Activated T-helper 17 cell treated with anti-CD3 and anti-CD28 coated beads, Interleukin-2, amount 50 U/mL, for 72 hours (primary cell): ENCODE data around the gene ZBTB46. TPM values are rescaled to one million over a fixed set of nuclear protein-coding genes. Genes with fewer than 3 reads are reported as not detected.
"Not testable (repeated sequence)": the region's sequence is repeated elsewhere in the genome, so short reads cannot be mapped to it uniquely, and the experiment has no call there.

Experiments used
- ATAC-seq: fragments of 150-1000 bp; cut with Tn5 transposase; replicated peaks from 2 replicates; pipeline ENCODE4 v1.10.0; 2021; ENCODE audit warnings: mild to moderate bottlenecking, moderate library complexity
- H3K27ac Mint-ChIP-seq: one replicate; pipeline ENCODE4 v1.8.0; 2022; ENCODE audit warnings: mixed read lengths
- H3K27me3 Mint-ChIP-seq: one replicate; pipeline ENCODE4 v1.8.0; 2022; ENCODE audit warnings: mixed read lengths
- H3K36me3 Mint-ChIP-seq: one replicate; pipeline ENCODE4 v1.8.0; 2022; ENCODE audit warnings: low read depth, mild to moderate bottlenecking, mixed read lengths
- H3K4me1 Mint-ChIP-seq: one replicate; pipeline ENCODE4 v1.8.0; 2022; ENCODE audit warnings: mixed read lengths
- H3K4me3 Mint-ChIP-seq: one replicate; pipeline ENCODE4 v1.8.0; 2022; ENCODE audit warnings: mild to moderate bottlenecking, mixed read lengths
- H3K9me3 Mint-ChIP-seq: one replicate; pipeline ENCODE4 v1.8.0; 2022; ENCODE audit warnings: mixed read lengths
- total RNA-seq, 2 donors: library from RNA; stranded (reverse); gene quantifications; one replicate each; pipeline ENCODE4 v1.2.3, GENCODE V29; 2022

Gene ZBTB46
- total RNA-seq, 2 donors from 2014 or later: 0.54 to 6.2 TPM

- H3K27ac Mint-ChIP-seq: no peak overlapping the region
- peaks cover 13% of the 10 kb centered on the region for H3K36me3 Mint-ChIP-seq
- no peaks in the 10 kb centered on the region for H3K9me3 Mint-ChIP-seq
- H3K4me1 Mint-ChIP-seq: peaks cover 13% of the 10 kb centered on the region
- H3K4me3 Mint-ChIP-seq: peak overlapping the region; percentile 66
- no peak for ATAC-seq
- H3K27me3 Mint-ChIP-seq: no peaks in the 10 kb centered on the region
Measured at GRCh38 chr20:63734946-63735858, 95.9 kb downstream of the ZBTB46 start.

GRCh38 chr20:63734111-63734945, 96.7 kb downstream of the ZBTB46 start:
- H3K27ac Mint-ChIP-seq: no peak overlapping the region
- no peak overlapping the region for H3K4me3 Mint-ChIP-seq
- ATAC-seq: no peak
- H3K4me1 Mint-ChIP-seq: peaks cover 17% of the 10 kb centered on the region
- H3K9me3 Mint-ChIP-seq: no peaks in the 10 kb centered on the region
- no peaks in the 10 kb centered on the region for H3K27me3 Mint-ChIP-seq
- peaks cover 18% of the 10 kb centered on the region for H3K36me3 Mint-ChIP-seq

- peaks cover 19% of the 10 kb centered on the region for H3K36me3 Mint-ChIP-seq
- H3K4me1 Mint-ChIP-seq: peaks cover 19% of the 10 kb centered on the region
- H3K9me3 Mint-ChIP-seq: no peaks in the 10 kb centered on the region
- H3K4me3 Mint-ChIP-seq: no peak overlapping the region
- H3K27me3 Mint-ChIP-seq: no peaks in the 10 kb centered on the region
- no peak overlapping the region for H3K27ac Mint-ChIP-seq
- ATAC-seq: no peak
Measured at GRCh38 chr20:63733579-63734081, 97.4 kb downstream of the ZBTB46 start.

- H3K9me3 Mint-ChIP-seq: no peaks in the 10 kb centered on the region
- ATAC-seq: no peak
- H3K36me3 Mint-ChIP-seq: peaks cover 24% of the 10 kb centered on the region
- H3K27me3 Mint-ChIP-seq: no peaks in the 10 kb centered on the region
- no peak overlapping the region for H3K4me3 Mint-ChIP-seq
- H3K27ac Mint-ChIP-seq: no peak overlapping the region
- peaks cover 24% of the 10 kb centered on the region for H3K4me1 Mint-ChIP-seq
Measured at GRCh38 chr20:63733117-63733516, 97.9 kb downstream of the ZBTB46 start.

- no peak for ATAC-seq
- Mint-ChIP-seq H3K36me3 (peaks cover 26% of the 10 kb centered on the region), H3K27me3 (no peaks in the 10 kb centered on the region), H3K4me3 (no peak overlapping the region), H3K27ac (no peak overlapping the region), H3K4me1 (peaks cover 24% of the 10 kb centered on the region), H3K9me3 (no peaks in the 10 kb centered on the region)
Measured at GRCh38 chr20:63732118-63733095, 98.7 kb downstream of the ZBTB46 start.

GRCh38 chr20:63731410-63731809, 99.7 kb downstream of the ZBTB46 start:
- Mint-ChIP-seq H3K36me3 (peaks cover 34% of the 10 kb centered on the region), H3K27ac (no peak overlapping the region), H3K9me3 (no peaks in the 10 kb centered on the region), H3K4me3 (no peak overlapping the region), H3K4me1 (peaks cover 29% of the 10 kb centered on the region), H3K27me3 (no peaks in the 10 kb centered on the region)
- no peak for ATAC-seq

GRCh38 chr20:63730189-63730733, 100.8 kb downstream of the ZBTB46 start:
- not testable (repeated sequence) for H3K9me3 Mint-ChIP-seq, H3K27ac Mint-ChIP-seq, H3K27me3 Mint-ChIP-seq, ATAC-seq, H3K4me3 Mint-ChIP-seq
- Mint-ChIP-seq H3K4me1 (peaks cover 28% of the 10 kb centered on the region), H3K36me3 (peaks cover 38% of the 10 kb centered on the region)

- not testable (repeated sequence) for H3K27ac Mint-ChIP-seq, H3K9me3 Mint-ChIP-seq, ATAC-seq, H3K27me3 Mint-ChIP-seq, H3K4me3 Mint-ChIP-seq
- Mint-ChIP-seq H3K36me3 (peaks cover 77% of the 10 kb centered on the region), H3K4me1 (peaks cover 19% of the 10 kb centered on the region)
Measured at GRCh38 chr20:63722967-63723622, 108.0 kb downstream of the ZBTB46 start.

- H3K36me3 Mint-ChIP-seq: peaks cover 88% of the 10 kb centered on the region
- ATAC-seq: no peak
- H3K4me1 Mint-ChIP-seq: peaks cover 15% of the 10 kb centered on the region
Measured at GRCh38 chr20:63718996-63719395, 112.1 kb downstream of the ZBTB46 start.

GRCh38 chr20:63714858-63715257, 116.2 kb downstream of the ZBTB46 start:
- peaks cover 98% of the 10 kb centered on the region for H3K36me3 Mint-ChIP-seq
- H3K4me3 Mint-ChIP-seq: no peak overlapping the region
- no peaks in the 10 kb centered on the region for H3K27me3 Mint-ChIP-seq
- no peak for ATAC-seq
- no peak overlapping the region for H3K27ac Mint-ChIP-seq
- peaks cover 3% of the 10 kb centered on the region for H3K9me3 Mint-ChIP-seq
- H3K4me1 Mint-ChIP-seq: peaks cover 27% of the 10 kb centered on the region

More at GRCh38 chr20:63718996-63719395, 112.1 kb downstream of the ZBTB46 start:
- no peak overlapping the region for H3K27ac Mint-ChIP-seq
- H3K27me3 Mint-ChIP-seq: no peaks in the 10 kb centered on the region
- no peaks in the 10 kb centered on the region for H3K9me3 Mint-ChIP-seq
- H3K4me3 Mint-ChIP-seq: no peak overlapping the region

- H3K4me3 Mint-ChIP-seq: peak overlapping the region; percentile 23
- peaks cover 3% of the 10 kb centered on the region for H3K9me3 Mint-ChIP-seq
- H3K4me1 Mint-ChIP-seq: peaks cover 27% of the 10 kb centered on the region
- H3K36me3 Mint-ChIP-seq: peaks cover 84% of the 10 kb centered on the region
- no peak for ATAC-seq
- H3K27ac Mint-ChIP-seq: no peak overlapping the region
- no peaks in the 10 kb centered on the region for H3K27me3 Mint-ChIP-seq
Measured at GRCh38 chr20:63712191-63712590, 118.9 kb downstream of the ZBTB46 start.

GRCh38 chr20:63711085-63711645, 119.9 kb downstream of the ZBTB46 start:
- peak overlapping the region; percentile 61 for H3K4me3 Mint-ChIP-seq
- H3K27me3 Mint-ChIP-seq: no peaks in the 10 kb centered on the region
- H3K27ac Mint-ChIP-seq: no peak overlapping the region
- H3K36me3 Mint-ChIP-seq: peaks cover 84% of the 10 kb centered on the region
- peaks cover 3% of the 10 kb centered on the region for H3K9me3 Mint-ChIP-seq
- ATAC-seq: no peak
- peaks cover 27% of the 10 kb centered on the region for H3K4me1 Mint-ChIP-seq

- peaks cover 82% of the 10 kb centered on the region for H3K36me3 Mint-ChIP-seq
- peak overlapping the region; percentile 95 for H3K4me3 Mint-ChIP-seq
- H3K9me3 Mint-ChIP-seq: peaks cover 3% of the 10 kb centered on the region
- no peak for ATAC-seq
- H3K4me1 Mint-ChIP-seq: peaks cover 22% of the 10 kb centered on the region
- no peaks in the 10 kb centered on the region for H3K27me3 Mint-ChIP-seq
- no peak overlapping the region for H3K27ac Mint-ChIP-seq
Measured at GRCh38 chr20:63709149-63709527, 121.9 kb downstream of the ZBTB46 start.
